IMR-90 (cell line): Measurements from ENCODE around the gene NIPAL4. TPM values are rescaled to one million over a fixed set of nuclear protein-coding genes. Genes with fewer than 3 reads are reported as not detected.

ENCODE experiments used
- ATAC-seq: fragments of 200-7000 bp; cut with Tn5 transposase; 2 replicates; pipeline ENCODE4 v1.9.1; 2020; ENCODE audit warnings: low read depth, mild to moderate bottlenecking, moderate library complexity
- BruUV-seq: library from RNA; stranded (reverse); fragments of 400-500 nt; replicated peaks from 2 replicates; lab custom pipeline; 2021; lab: Mats Ljungman, UMichigan
- CTCF ChIA-PET: fragments of 300-600 bp; formaldehyde crosslinking; extraction: SDS; loops from one replicate; lab custom pipeline; 2021; ENCODE audit warnings: antibody characterized with exemption; lab: Yijun Ruan, JAX
- POLR2A ChIA-PET: fragments of 300-600 bp; sonication (Branson Sonifier 250); formaldehyde crosslinking; loops from one replicate; lab custom pipeline; 2022; ENCODE audit warnings: antibody characterized with exemption; ENCODE audit not compliant: unreplicated experiment; lab: Charles Lee
- DNase-seq: peaks from one replicate; pipeline ENCODE4 v3.0.0; 2013
- H2AFZ ChIP-seq: replicated peaks from 2 replicates; pipeline ENCODE3; 2013; ENCODE audit warnings: low read length, mild to moderate bottlenecking; ENCODE audit not compliant: poor library complexity
- H2AK5ac ChIP-seq: 2 replicates; pipeline ENCODE4 v1.6.1; 2013; ENCODE audit warnings: low read depth, low read length, inconsistent platforms
- H2AK9ac ChIP-seq: replicated peaks from 2 replicates; pipeline ENCODE3; 2013; ENCODE audit warnings: mild to moderate bottlenecking, low read depth, low read length, moderate library complexity; ENCODE audit not compliant: poor library complexity
- H2BK120ac ChIP-seq: 2 replicates; pipeline ENCODE4 v1.6.1; 2013; ENCODE audit warnings: low read depth, low read length, inconsistent platforms
- H2BK15ac ChIP-seq: 3 replicates; pipeline ENCODE4 v1.6.1; 2013; ENCODE audit warnings: low read depth, low read length, inconsistent platforms
- H2BK20ac ChIP-seq: 2 replicates; pipeline ENCODE4 v1.6.1; 2013; ENCODE audit warnings: low read depth, mild to moderate bottlenecking, inconsistent platforms, low read length, moderate library complexity
- H2BK5ac ChIP-seq: 2 replicates; pipeline ENCODE4 v1.6.1; 2013; ENCODE audit warnings: mild to moderate bottlenecking, low read depth, low read length, inconsistent platforms; ENCODE audit not compliant: poor library complexity, severe bottlenecking
- H3K14ac ChIP-seq: replicated peaks from 2 replicates; pipeline ENCODE4 v1.6.1; 2013; ENCODE audit warnings: low read depth, low read length, inconsistent platforms
- H3K18ac ChIP-seq: 2 replicates; pipeline ENCODE4 v1.6.1; 2013; ENCODE audit warnings: low read depth, low read length, control low read depth
- H3K23ac ChIP-seq: 2 replicates; pipeline ENCODE4 v1.6.1; 2013; ENCODE audit warnings: low read depth, low read length, inconsistent platforms
- H3K27ac ChIP-seq: 2 replicates; pipeline ENCODE4 v1.5.1; 2013; ENCODE audit warnings: mild to moderate bottlenecking, control low read depth, low read length; ENCODE audit not compliant: insufficient read depth
- H3K27me3 ChIP-seq: 2 replicates; pipeline ENCODE4 v1.6.1; 2013; ENCODE audit warnings: low read length; ENCODE audit not compliant: control insufficient read depth, insufficient read depth
- H3K36me3 ChIP-seq: 2 replicates; pipeline ENCODE4 v1.6.1; 2013; ENCODE audit warnings: low read length, mixed read lengths; ENCODE audit not compliant: control insufficient read depth, insufficient read depth
- H3K4ac ChIP-seq: 2 replicates; pipeline ENCODE4 v1.6.1; 2013; ENCODE audit warnings: low read depth, low read length, inconsistent platforms
- H3K4me1 ChIP-seq: 2 replicates; pipeline ENCODE4 v1.6.1; 2013; ENCODE audit warnings: low read length, mixed read lengths; ENCODE audit not compliant: control insufficient read depth, insufficient read depth
- H3K4me2 ChIP-seq: 2 replicates; pipeline ENCODE4 v1.6.1; 2013; ENCODE audit warnings: low read depth, mild to moderate bottlenecking, control low read depth, low read length, moderate library complexity
- H3K4me3 ChIP-seq: 2 replicates; pipeline ENCODE4 v1.5.1; 2013; ENCODE audit warnings: low read depth, mild to moderate bottlenecking, control low read depth, low read length, moderate library complexity; ENCODE audit not compliant: insufficient read depth
- H3K56ac ChIP-seq: 2 replicates; pipeline ENCODE4 v1.6.1; 2013; ENCODE audit warnings: low read length, inconsistent platforms; ENCODE audit not compliant: insufficient read depth; ENCODE audit errors: extremely low read depth
- H3K79me1 ChIP-seq, 2 experiments: 2 replicates each; pipeline ENCODE4 v1.6.1; 2013; ENCODE audit warnings: low read length in 2 of 2, inconsistent platforms in 1 of 2, low read depth in 1 of 2
- H3K9ac ChIP-seq: 2 replicates; pipeline ENCODE4 v1.6.1; 2013; ENCODE audit warnings: low read depth, low read length, control low read depth
- H3K9me1 ChIP-seq: 2 replicates; pipeline ENCODE4 v1.6.1; 2013; ENCODE audit warnings: low read length, inconsistent platforms; ENCODE audit not compliant: insufficient read depth
- H3K9me3 ChIP-seq: 2 replicates; pipeline ENCODE4 v1.6.1; 2013; ENCODE audit warnings: low read length; ENCODE audit not compliant: control insufficient read depth, insufficient read depth
- H4K20me1 ChIP-seq: 2 replicates; pipeline ENCODE4 v1.6.1; 2013; ENCODE audit warnings: low read length, inconsistent platforms; ENCODE audit not compliant: insufficient read depth
- H4K5ac ChIP-seq: 2 replicates; pipeline ENCODE4 v1.6.1; 2013; ENCODE audit warnings: mild to moderate bottlenecking, low read depth, low read length, control low read depth
- H4K8ac ChIP-seq, 2 experiments: 2 replicates each; pipeline ENCODE4 v1.6.1; 2013; ENCODE audit warnings: low read depth in 2 of 2, low read length in 2 of 2, control low read depth in 1 of 2, inconsistent platforms in 1 of 2
- H4K91ac ChIP-seq: 2 replicates; pipeline ENCODE4 v1.6.1; 2013; ENCODE audit warnings: low read depth, low read length, inconsistent platforms; ENCODE audit not compliant: insufficient read depth
- CEBPB ChIP-seq: IDR thresholded peaks from 2 replicates; pipeline ENCODE4 v1.6.1; 2012; ENCODE audit warnings: low read depth, low read length, improper control_type of control experiment
- RFX5 ChIP-seq: IDR thresholded peaks from 2 replicates; pipeline ENCODE4 v1.8.0; 2012; ENCODE audit warnings: low read depth, mild to moderate bottlenecking, low read length, moderate library complexity
- WGBS, 2 experiments: methylation state at CpG; one replicate each; pipeline versions ENCODE4 v1.1.5 to v1.1.7; 2013; ENCODE audit warnings: missing lambda C conversion rate in 2 of 2; ENCODE audit not compliant: insufficient read length in 1 of 2; ENCODE audit errors: extremely low coverage in 2 of 2; 5-methylcytosine and 5-hydroxymethylcytosine counted together
- dilution Hi-C: fragments of 300-500 bp; cut with HindIII; formaldehyde crosslinking; loops from one replicate; pipeline ENCODE4 v1.14.3; 2018; ENCODE audit warnings: low sequenced_read_pairs; ENCODE audit not compliant: unreplicated experiment
- in situ Hi-C: fragments of 300-500 bp; cut with MboI; formaldehyde crosslinking; loops from 3 replicates; pipeline ENCODE4 v1.14.3; 2019; ENCODE audit warnings: low sequenced_read_pairs, inconsistent platforms, mixed read lengths
- intact Hi-C: fragments of 100-400 bp; cut with micrococcal nuclease; formaldehyde crosslinking; loops from 2 replicates; pipeline ENCODE4 v1.10.0; 2022
- polyA plus RNA-seq, 3 experiments: library from polyadenylated mRNA; depleted of rRNA; stranded (reverse); fragments of >200 nt; gene quantifications; 2 replicates each; pipeline ENCODE4 v1.2.3, GENCODE V29; 2012; ENCODE audit warnings: low replicate concordance in 1 of 3
- total RNA-seq: library from RNA; depleted of rRNA; stranded (reverse); fragments of >200 nt; gene quantifications from 2 replicates; pipeline ENCODE4 v1.2.3, GENCODE V29; 2012
- TF ChIP-seq, protein P1 (sequence below): fragments of 150-350 bp; IDR thresholded peaks from 2 replicates; pipeline ENCODE4 v1.6.1; 2016; ENCODE audit warnings: low read depth, mild to moderate bottlenecking, low read length, moderate library complexity, borderline replicate concordance

The NIPAL4 gene
- total and polyA plus RNA-seq, 2 of the 4 experiments (the other 2 are of a cell fraction): 0.18 to 0.39 TPM

DNA sequence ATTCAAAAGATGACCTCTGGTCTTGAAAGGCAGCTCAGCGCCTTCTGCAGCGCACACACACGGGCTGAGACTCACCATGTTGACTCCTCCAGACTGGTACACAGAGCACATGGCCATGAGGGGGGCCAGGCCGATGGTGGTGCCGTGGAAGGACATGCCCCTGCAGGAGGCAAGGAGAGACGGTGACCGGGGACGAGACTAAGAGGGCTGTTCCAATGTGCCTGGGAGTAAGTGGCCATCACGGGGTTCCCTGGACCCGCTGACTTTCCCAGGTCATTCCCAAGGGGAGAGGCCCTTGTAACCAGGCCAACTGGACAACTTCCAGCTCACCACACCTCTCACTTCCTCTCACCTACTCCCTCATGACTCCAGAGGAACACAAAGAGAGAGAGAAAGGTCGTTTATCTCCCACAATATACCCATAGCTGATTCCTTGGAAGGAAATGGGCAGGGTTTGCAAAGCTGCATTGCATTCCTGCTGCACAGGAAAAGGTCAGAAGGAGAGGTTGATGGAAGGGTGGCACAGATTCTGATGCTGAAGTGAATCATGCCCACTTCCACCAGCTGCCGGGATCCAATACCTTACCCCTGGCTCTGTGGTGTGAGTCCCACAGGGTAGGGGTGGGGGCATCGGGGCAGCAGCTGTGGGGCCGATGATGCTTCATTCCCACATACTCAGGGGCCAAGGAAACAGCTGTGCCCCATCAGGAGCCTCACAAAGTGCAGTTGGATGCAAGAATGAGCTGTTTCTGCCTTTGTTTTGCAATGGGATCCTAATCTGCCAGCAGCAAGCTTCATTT lies 47.2 kb downstream of the NIPAL4 start:
- TF ChIP-seq, protein P1, sequence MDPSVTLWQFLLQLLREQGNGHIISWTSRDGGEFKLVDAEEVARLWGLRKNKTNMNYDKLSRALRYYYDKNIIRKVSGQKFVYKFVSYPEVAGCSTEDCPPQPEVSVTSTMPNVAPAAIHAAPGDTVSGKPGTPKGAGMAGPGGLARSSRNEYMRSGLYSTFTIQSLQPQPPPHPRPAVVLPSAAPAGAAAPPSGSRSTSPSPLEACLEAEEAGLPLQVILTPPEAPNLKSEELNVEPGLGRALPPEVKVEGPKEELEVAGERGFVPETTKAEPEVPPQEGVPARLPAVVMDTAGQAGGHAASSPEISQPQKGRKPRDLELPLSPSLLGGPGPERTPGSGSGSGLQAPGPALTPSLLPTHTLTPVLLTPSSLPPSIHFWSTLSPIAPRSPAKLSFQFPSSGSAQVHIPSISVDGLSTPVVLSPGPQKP: no peak
- TF ChIP-seq RFX5 (no peak), CEBPB (peak; percentile 34; the same call in 1 of the 2 replicates)
- no peak overlapping the region for H3K14ac ChIP-seq
- BruUV-seq: no TSS peak
- ATAC-seq (peak; percentile 4; the same call in 1 of the 2 replicates), DNase-seq (peak; percentile 68)
- H3K9me3 ChIP-seq: no peaks in the 10 kb centered on the region
- no peak overlapping the region for H2BK20ac ChIP-seq
- H2AFZ ChIP-seq: no peak overlapping the region
- H3K27ac ChIP-seq: peak overlapping the region; percentile 46; the same call in 1 of the 2 replicates
- 85% methylated on average over 5 of the region's 14 CpGs; no CpG with 5 or more reads in 1 of the 2 experiments for WGBS, 2 experiments
- no peak overlapping the region; the same call in 1 of the 2 replicates for H4K91ac ChIP-seq
- no peak overlapping the region for H2AK9ac ChIP-seq
- peaks cover 24% of the 10 kb centered on the region for H3K4me1 ChIP-seq
- H3K23ac ChIP-seq: no peak overlapping the region
- ChIA-PET POLR2A (interaction anchor here (0.6 kb wide), 1 partner anchor 22 kb away, joined by 3 read pairs; no protein-coding TSS in a partner anchor), CTCF (interaction anchor here (0.5 kb wide), 1 partner anchor 19 kb away, joined by 4 read pairs; no protein-coding TSS in a partner anchor)
- H3K4ac ChIP-seq: peak overlapping the region; percentile 24
- peaks cover 26% of the 10 kb centered on the region for H3K9me1 ChIP-seq
- H4K5ac ChIP-seq: peak overlapping the region; percentile 51; the same call in 1 of the 2 replicates
- H3K56ac ChIP-seq: no peak overlapping the region
- H2BK120ac ChIP-seq: 0 out of 2 replicates have a peak overlapping the region, but pooled peaks have one; percentile 18
- H3K9ac ChIP-seq: no peak overlapping the region
- no peaks in the 10 kb centered on the region for H3K27me3 ChIP-seq
- peaks cover 25% of the 10 kb centered on the region for H3K36me3 ChIP-seq
- peak overlapping the region; percentile 40; the same call in 1 of the 2 replicates for H2AK5ac ChIP-seq
- H2BK15ac ChIP-seq: no peak overlapping the region
- peak overlapping the region in 1 of 2 experiments; percentile 19; a peak in 1 of 4 replicates for H4K8ac ChIP-seq
- in situ Hi-C loops (loop anchor here (10.0 kb wide), 1 partner anchor 208 kb away; no protein-coding TSS in a partner anchor), intact Hi-C loops (loop anchor here (10.0 kb wide), 1 partner anchor 208 kb away; no protein-coding TSS in a partner anchor), dilution Hi-C loops (no loop called here)
- peak overlapping the region; percentile 24; the same call in 1 of the 2 replicates for H3K18ac ChIP-seq
- H3K4me3 ChIP-seq: no peak overlapping the region
- peaks cover 15% of the 10 kb centered on the region for H4K20me1 ChIP-seq
- no peak overlapping the region for H3K4me2 ChIP-seq
- peak overlapping the region; percentile 57 for H2BK5ac ChIP-seq
- H3K79me1 ChIP-seq: peaks cover 29 to 67% of the 10 kb centered on the region in 2 experiments
